Stimulated activated CD4-positive, alpha-beta T cell treated with anti-CD3 and anti-CD28 coated beads, TNF-alpha, amount 100 ng/mL, for 48 hours (primary cell): ENCODE results near the gene ELAVL2.

Source experiments
- DNase-seq, 3 donors: peaks; one replicate each; pipeline ENCODE4 v3.0.0-alpha.2; 2020; ENCODE audit warnings: low read depth in 3 of 3

The ELAVL2 gene

DNA sequence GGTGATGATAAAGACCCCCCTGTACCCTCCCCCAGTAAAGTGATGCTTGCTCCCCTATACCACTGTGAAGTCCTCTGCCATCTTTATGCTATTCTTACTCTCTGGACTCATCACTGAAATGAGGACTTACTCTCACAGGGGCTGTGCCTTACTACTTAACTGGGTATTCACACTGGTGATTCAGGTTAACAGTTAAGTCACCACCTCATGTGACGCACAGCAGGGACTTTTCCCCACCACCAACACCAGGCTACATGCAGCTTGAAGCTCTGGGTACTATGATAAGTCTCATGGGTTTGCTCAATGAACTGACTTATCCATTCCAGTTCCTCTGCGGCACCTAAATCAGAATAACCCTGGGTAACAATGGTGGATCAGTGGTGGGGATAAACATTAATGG lies 163.7 kb downstream of the ELAVL2 start:
- DNase-seq: no peak

DNA sequence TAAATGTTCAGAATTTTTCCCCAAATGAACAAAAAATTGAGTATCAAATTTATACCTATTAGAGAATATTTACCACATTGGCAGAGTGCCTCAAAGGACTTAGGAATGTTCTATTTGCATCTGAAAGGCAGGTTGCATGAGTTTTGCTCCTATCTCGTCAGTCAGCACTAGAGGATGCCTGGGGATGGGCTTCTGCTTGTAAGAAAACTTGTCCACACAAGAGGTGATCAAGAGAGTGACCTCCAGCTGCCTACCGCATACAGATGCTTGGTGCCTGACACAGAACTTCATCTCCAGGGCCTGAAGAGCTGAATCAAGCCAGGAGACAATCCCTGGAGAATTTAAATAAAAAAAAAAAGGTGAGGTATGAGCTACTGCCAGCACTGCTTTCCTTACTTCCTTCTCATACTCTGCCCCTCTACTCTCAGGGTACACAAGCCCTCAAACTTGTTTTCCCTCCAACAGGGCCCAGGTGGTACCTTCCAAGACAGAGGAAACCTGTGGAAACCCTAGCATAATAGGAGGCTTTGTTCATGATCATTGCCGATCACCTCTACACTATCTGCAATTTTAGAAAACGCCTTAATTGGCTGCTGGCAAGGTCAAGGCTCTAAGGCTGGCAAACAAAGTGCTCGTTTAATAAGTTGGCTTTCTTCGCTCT lies 166.6 kb downstream of the ELAVL2 start:
- DNase-seq: no peak

DNA sequence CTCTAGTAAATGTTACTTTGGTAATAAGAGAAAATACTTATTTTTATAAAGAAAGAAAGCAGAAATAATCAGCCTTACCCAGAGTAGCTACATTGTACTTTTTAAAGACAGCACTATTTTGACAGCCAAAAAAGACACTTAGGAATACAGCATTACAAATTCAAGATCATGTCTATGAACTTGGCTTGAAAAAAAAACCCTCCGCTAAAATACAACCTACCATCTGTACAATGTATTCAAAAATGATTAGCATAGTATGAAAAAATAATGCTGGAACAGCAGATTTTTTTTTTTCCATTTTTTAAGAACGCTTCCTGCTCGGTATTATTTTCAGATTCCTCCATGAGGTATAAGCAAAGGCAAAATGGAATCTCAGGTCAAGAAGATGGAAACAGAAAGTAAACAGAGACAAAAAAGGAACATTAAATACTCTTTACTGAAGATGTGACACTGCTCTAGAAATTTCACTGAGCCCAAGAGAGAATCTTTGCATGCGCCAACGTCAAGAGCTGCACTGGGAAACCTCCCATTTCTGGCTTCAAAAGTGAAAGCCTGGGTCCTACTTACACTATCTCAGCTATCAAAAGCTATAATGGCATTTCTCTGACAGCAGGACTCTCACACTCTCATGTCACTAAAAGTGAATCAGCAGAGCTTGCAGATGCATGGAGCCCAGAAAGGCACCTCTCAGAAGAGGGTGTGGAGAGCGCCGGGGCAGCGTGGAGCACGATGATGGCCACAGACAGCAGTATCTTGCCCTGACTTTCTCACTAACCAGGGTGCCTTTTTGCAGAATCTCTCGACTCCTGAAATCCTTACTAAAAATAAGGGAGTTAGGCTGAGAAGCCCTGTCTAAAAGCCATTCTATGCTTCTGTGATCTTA lies 167.4 kb downstream of the ELAVL2 start:
- DNase-seq: no peak

DNA sequence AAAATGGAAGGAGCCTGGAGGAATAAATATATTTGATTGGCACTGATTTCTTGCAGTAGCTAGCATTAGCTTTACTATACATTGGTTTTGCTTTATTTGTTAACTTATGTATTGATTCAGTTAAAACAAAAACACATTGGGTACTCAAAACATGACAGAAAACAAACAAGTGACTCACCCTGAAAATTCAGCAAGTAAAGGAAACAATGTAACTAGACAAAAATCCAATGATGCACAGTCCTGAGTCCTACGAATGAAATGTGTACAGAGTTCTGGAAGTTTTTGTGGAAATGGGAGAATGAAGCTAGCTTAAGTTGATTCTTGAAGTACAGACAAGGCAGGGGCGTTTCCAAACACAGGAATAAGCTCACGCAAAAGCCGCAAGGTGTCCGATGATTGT lies 175.0 kb downstream of the ELAVL2 start:
- no peak for DNase-seq

DNA sequence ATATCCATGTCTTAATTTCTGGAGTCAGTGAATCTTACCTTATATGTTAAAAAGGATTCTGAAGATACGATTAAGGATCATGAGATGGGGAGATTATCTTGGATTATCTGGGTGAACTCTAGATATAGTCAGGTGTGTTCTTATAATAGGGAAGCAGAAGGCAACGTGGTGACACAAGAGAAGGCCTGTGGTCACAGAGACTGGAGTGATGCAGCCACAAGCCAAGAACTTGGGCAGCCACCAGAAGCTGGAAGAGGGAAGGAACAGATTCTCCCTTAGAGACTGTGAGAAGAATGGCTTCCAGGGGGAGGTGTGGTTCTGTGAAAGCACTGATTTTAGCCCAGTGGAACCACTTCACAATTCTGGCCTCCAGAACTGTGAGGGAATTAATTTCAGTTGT lies 177.4 kb downstream of the ELAVL2 start:
- no peak for DNase-seq

DNA sequence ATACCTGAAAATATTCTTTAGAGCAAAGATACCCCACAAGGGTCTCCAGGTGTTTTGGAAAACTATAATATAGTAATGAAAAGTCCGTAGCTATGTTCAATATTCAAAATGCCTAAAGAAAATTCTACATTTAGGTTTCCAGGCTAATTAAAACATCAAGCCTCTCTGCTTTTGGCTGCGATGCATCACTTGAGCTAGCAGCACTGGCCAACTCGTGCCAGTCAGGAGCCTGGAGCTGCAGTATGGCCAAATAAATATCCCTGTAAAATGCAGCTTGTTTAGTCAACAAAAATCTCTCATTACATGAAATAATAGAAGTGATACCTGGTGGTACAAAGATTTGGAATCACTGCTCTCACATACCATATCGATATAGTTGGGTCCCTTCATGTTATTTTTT lies 181.1 kb downstream of the ELAVL2 start:
- DNase-seq: no peak

DNA sequence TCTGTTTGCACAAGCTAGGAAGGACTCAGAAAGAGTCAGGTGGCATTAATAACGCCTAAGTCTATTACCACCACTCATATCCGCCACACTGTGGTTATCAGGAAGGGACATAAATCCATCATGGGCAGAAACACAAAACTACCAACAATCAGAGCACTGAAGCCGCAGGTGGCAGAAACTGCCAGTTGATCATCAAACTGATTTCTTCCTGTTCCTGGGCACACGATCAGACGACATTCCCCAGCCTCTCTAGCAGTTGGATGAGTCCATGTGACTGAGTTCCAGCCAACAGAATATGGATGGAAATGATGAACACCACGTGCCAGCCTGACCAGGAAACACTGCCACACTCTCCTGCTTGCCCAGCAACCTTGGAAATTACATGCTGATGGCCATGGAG lies 181.7 kb downstream of the ELAVL2 start:
- no peak for DNase-seq

DNA sequence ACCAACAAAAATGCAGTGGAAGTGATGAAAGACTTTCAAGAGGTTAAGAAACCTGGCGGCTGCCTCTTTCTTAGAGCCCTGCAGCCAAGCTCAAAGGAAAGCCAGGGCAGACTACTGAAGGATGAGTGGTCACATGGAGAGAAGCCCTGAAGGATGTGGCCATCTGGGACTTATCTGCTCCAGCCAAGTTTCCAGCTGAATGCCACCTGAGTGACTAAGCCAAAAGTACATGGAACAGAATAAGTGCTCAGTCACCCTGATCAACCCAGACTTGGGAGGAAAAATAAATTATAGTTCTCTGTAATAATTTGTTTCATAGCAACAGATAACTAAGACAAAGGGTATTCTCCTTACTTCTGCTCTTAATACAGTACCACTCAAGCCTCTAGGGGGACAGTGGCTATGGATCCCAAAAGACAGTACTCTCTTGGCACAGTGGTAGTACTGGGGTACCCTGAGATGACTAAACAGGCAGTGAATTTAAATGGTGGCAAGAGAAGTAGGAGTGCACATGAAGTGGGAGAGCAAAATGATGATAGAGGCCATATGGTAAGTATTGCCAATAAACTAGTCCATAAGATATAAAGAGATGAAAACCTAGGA lies 182.3 kb downstream of the ELAVL2 start:
- no peak for DNase-seq
